Measurements from ENCODE around the gene MAP2K7.
"Not testable (repeated sequence)": the region's sequence is repeated elsewhere in the genome, so short reads cannot be mapped to it uniquely, and the experiment has no call there.

Gene MAP2K7

GRCh38 chr19:7885818-7886217 is 17.9 kb upstream of the MAP2K7 start:
- no peak for DNase-seq

GRCh38 chr19:7887408-7888144 is 16.1 kb upstream of the MAP2K7 start:
- no peak for DNase-seq

GRCh38 chr19:7888145-7888825 is 15.4 kb upstream of the MAP2K7 start, which contains the start of gene LRRC8E:
Gene LRRC8E (plus strand): TSS chr19:7888510. CDS start chr19:7895604, 7,094 bp downstream.
- no peak for DNase-seq

GRCh38 chr19:7888826-7889217 is 14.9 kb upstream of the MAP2K7 start:
- no peak for DNase-seq

DNA sequence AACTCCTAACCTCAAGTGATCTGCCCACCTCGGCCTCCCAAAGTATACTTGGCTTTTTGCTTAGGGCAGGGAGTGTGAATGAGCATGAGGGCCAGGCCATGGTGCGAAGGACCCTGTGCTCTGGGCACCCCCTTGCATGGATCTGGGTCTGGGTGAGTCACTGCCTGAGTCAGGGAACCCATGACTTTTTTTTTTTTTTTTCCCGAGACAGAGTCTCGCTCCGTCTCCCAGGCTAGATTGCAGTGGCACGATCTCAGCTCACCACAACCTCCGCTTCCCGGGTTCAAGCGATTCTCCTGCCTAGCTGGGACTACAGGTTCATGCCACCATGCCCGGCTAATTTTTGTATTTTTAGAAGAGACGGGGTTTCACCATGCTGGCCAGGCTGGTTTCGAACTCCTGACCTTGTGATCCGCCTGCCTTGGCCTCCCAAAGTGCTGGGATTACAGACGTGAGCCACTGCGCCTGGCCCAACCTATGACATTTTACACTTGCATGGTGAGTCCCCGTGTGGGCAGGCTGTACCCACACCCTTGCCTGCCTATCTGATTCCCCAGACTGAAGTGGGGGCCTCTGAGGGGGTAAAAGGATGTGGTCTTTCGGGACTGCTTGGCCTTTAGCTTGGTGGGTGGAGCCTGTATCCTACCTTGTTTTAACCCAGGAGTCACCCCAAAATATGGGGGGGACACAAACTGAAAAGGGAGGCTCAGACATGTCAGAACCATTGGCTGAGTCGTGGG is 10.1 kb upstream of the MAP2K7 start:
- not testable (repeated sequence) for DNase-seq

DNA sequence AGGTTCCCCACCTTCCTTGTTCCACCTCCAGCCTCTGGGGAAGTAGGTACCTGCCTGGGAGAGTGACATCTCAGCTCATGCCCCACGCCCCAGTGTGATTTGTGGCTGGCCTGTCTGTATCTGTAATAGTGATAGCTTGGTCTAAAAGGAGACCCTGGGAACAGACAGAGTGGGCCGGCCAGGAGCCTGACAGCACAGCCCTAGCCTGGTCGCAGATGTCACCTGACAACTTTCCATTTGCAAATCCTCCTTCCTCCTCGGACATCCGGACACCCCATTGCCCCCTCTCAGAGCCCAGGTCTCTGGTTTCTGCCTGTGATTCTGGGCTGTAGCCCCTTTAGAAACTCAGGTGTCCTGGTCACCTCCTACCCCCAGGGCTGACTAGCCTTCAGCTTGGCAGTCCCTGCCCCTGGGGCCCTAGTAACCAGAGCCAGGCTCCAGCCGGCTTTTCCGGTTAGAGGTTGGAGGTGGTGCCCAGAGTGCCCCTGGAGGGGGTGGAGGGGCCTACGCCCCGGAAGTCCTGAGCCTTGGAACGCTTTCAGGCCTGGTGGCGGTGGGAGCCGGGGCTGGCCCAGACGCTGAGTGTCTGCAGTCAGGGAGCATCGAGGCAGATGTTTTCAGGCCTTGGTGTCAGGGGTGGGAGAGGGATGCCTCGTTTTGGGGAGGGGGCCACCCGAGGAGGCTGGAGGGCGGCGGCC is 8.9 kb upstream of the MAP2K7 start:
- DNase-seq: peak in 1 of 3 experiments; percentile 7

- DNase-seq: no peak
These were observed 8.1 kb upstream of the MAP2K7 start for GRCh38 chr19:7895565-7895964.

GRCh38 chr19:7897292-7897691 is 6.4 kb upstream of the MAP2K7 start:
- no peak for DNase-seq

- DNase-seq: no peak
These were observed 4.7 kb upstream of the MAP2K7 start for GRCh38 chr19:7898967-7899366.

DNA sequence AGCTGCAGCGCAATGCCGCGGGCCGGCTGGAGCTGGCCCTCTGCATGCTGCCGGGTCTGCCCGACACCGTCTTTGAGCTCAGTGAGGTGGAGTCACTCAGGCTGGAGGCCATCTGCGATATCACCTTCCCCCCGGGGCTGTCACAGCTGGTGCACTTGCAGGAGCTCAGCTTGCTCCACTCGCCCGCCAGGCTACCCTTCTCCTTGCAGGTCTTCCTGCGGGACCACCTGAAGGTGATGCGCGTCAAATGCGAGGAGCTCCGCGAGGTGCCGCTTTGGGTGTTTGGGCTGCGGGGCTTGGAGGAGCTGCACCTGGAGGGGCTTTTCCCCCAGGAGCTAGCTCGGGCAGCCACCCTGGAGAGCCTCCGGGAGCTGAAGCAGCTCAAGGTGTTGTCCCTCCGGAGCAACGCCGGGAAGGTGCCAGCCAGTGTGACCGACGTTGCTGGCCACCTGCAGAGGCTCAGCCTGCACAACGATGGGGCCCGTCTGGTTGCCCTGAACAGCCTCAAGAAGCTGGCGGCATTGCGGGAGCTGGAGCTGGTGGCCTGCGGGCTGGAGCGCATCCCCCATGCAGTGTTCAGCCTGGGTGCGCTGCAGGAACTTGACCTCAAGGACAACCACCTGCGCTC is 3.8 kb upstream of the MAP2K7 start:
- no peak for DNase-seq

DNA sequence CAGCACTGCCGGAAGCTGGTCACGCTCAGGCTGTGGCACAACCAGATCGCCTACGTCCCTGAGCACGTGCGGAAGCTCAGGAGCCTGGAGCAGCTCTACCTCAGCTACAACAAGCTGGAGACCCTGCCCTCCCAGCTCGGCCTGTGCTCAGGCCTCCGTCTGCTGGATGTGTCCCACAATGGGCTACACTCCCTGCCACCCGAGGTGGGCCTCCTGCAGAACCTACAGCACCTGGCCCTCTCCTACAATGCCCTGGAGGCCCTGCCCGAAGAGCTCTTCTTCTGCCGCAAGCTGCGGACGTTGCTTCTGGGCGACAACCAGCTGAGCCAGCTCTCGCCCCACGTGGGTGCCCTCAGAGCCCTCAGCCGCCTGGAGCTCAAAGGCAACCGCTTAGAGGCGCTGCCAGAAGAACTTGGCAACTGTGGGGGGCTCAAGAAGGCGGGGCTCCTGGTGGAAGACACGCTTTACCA is 3.2 kb upstream of the MAP2K7 start:
- no peak for DNase-seq

DNA sequence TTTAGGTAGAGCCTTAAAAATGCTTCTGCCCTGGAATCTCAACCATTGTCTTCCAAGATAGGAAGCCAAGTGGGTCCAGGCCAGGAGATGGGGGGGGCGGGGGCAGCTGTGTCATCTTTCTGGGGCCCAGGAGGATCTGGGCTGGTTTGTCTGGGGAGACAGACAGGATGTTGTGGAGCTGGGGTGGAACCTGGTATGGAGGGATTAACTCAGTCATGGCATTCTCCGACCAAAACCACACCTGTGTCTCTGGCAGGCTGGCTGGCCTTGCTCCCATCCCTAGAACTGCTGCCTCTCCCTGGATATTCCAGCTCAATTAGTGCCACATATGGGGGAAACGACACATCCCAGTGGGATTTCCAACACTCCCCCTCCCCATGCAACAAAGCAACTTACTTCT is 2.7 kb upstream of the MAP2K7 start:
- DNase-seq: no peak

- DNase-seq: no peak
These were observed 2.3 kb upstream of the MAP2K7 start for GRCh38 chr19:7901337-7901736.

- DNase-seq: peak in 1 of 3 experiments; percentile 63
These were observed 857 bp upstream of the MAP2K7 start for GRCh38 chr19:7902796-7903243.

- DNase-seq: peak in 2 of 3 experiments; percentile 34 to 64
These were observed 670 bp downstream of the MAP2K7 start for GRCh38 chr19:7904074-7905020.

GRCh38 chr19:7905268-7905667 is 1.6 kb downstream of the MAP2K7 start:
- no peak for DNase-seq

DNA sequence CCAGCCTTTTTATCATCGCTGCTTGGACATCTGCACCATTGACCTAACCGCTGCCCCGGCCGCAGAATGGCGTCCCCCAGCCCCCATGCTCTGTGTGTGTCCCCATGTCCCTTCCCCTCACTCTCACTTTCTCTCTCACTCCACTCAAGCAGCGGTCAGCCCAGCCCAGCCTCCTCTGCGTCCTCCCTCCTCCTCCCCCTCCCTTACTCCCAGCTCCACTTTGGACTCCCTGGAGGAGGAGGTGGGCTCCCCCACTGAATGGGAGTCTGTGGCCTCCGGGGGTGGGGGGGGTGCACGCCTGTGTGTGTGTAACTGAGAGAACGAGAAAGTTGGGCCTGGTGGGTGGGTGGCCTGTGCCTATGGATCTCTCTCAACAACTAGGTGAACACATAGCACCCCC is 2.2 kb downstream of the MAP2K7 start:
- DNase-seq: no peak

DNA sequence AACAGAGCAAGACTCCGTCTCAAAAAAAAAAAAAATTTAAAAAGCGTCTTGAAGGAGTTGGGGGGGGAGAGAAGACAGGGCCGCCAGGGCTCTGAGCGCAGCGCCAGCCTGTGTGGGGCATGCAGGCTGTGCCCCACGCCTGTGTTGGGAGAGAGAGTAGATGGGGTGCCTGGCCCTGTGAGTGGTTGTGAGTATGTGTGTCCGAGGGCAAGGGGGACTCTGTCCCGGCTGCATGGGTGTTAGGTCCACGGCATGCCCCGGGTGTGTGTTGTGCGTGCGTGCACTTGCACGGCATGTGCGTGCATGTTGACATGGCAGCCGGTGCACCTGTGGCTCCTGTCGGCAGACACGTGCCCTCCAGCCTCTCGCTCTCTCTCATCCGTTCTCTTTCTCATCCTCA is 3.4 kb downstream of the MAP2K7 start:
- no peak for DNase-seq

DNA sequence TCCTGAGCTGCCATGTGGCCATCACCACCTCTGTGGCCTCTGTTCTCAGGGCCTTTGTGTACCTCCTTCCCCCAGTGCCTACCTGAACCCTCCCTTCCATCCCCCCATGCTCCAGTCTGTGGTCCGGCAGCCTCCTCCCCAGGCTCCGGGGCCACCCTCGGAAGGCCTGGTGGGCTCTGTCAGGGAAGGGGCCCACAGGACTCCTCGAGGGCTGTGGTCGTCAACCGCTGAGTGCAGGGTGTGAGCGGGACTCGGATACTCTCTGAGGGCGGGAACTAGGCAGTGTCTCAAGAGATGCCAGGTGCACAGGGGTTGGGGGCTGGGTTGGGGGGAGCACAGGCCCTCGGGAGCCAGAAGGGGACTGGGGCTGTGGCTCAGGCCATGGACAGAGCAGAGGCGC is 3.9 kb downstream of the MAP2K7 start:
- no peak for DNase-seq

DNA sequence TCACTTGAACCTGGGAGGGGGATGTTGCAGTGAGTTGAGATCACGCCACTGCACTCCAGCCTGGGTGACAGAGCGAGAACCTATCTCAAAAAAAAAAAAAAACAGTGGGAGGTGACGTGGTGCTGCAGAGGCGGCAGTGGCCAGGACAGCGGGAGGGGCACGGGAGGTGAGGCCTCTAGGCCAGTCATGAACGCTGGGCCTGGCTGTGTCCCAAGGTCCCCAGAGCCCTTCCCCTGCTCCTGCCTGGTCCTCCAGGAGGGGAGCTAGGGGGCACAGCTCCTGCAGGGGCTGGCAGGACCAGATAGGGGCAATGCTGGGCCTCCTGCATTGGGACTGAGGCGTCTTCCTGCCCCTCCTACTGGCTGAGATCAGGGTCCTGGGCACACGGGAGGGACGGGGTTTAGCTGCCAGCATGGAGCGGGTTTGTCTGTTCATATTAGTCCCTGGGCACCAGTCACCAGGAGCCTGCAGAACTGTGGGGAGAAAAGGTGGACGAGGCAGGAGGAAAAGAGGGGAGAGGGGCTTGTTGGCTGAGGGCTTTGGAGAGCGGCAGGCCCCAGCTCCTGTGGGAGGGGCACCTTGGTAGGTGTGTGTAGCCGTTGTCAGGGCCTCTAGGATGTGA is 4.5 kb downstream of the MAP2K7 start:
- no peak for DNase-seq

Data from NCI-H1417 (cell line).